ENCODE results near the gene GRPEL2. TPM values are rescaled to one million over a fixed set of nuclear protein-coding genes. Genes with fewer than 3 reads are reported as not detected.

The GRPEL2 gene
- total RNA-seq, 1 experiment from 2014 or later = 36.8 TPM

DNA sequence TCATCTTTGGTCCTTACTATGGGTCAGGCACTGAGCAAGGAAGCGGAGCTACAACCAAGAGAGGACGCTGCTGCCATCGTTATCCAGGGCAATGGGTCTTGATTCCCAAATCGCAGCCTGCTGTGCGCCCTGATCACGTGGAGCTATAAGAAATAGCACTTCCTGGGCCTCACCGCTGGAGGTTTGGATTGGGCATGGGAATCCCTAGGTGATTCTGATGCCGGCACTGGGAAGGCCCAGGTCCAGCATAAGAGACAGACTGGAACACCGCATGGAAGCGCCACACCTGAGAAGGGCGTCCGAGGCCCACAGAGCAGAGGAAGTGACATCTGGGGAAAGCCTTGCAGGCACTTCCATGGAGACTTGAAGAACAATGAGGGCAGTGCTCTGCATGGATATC lies 30.8 kb downstream of the GRPEL2 start:
- Histone ChIP-seq H3K4me3 (ENCODE audit: low read depth, low read length) (no peak overlapping the region), H3K27me3 (replicated peaks; ENCODE audit: control insufficient read depth, insufficient read depth, low read length) (no peaks in the 10 kb centered on the region), H3K9me3 (no peaks in the 10 kb centered on the region), H3K36me3 (ENCODE audit: control insufficient read depth, insufficient read depth, low read length) (no peaks in the 10 kb centered on the region), H3K4me1 (0 out of 2 replicates have a peak, but pooled peaks cover 6% of the 10 kb centered on the region)
- no peaks in the 10 kb centered on the region for H3K27me3 Mint-ChIP-seq (ENCODE audit: insufficient read depth, unreplicated experiment)
- no peaks in the 10 kb centered on the region for H3K9me3 Mint-ChIP-seq (ENCODE audit: unreplicated experiment)
- H3K4me3 Mint-ChIP-seq (ENCODE audit: unreplicated experiment) = no peak overlapping the region
- no peak overlapping the region for H3K27ac Mint-ChIP-seq (ENCODE audit: unreplicated experiment)
- intact Hi-C loops (cut with micrococcal nuclease; ENCODE audit: unreplicated experiment) = no loop called here
- CTCF ChIA-PET = interaction anchor here (1.7 kb wide), 1 partner anchor 8 kb away, joined by 7 read pairs; no protein-coding TSS in a partner anchor
- TF ChIP-seq, protein P1, sequence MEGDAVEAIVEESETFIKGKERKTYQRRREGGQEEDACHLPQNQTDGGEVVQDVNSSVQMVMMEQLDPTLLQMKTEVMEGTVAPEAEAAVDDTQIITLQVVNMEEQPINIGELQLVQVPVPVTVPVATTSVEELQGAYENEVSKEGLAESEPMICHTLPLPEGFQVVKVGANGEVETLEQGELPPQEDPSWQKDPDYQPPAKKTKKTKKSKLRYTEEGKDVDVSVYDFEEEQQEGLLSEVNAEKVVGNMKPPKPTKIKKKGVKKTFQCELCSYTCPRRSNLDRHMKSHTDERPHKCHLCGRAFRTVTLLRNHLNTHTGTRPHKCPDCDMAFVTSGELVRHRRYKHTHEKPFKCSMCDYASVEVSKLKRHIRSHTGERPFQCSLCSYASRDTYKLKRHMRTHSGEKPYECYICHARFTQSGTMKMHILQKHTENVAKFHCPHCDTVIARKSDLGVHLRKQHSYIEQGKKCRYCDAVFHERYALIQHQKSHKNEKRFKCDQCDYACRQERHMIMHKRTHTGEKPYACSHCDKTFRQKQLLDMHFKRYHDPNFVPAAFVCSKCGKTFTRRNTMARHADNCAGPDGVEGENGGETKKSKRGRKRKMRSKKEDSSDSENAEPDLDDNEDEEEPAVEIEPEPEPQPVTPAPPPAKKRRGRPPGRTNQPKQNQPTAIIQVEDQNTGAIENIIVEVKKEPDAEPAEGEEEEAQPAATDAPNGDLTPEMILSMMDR (IDR thresholded peaks at IDR 0.05; ENCODE audit: insufficient read depth in 1 of 2, low read depth in 1 of 2, low read length in 1 of 2, severe bottlenecking in 1 of 2, unreplicated experiment in 1 of 2) = no peak
- H3K36me3 Mint-ChIP-seq (ENCODE audit: insufficient read depth, unreplicated experiment) = no peaks in the 10 kb centered on the region
- POLR2A ChIA-PET = no interaction called here
- no peaks in the 10 kb centered on the region for H3K4me1 Mint-ChIP-seq (ENCODE audit: low read depth, unreplicated experiment)
- BruUV-seq (replicated peaks) = no TSS peak
- DNase-seq = no peak

DNA sequence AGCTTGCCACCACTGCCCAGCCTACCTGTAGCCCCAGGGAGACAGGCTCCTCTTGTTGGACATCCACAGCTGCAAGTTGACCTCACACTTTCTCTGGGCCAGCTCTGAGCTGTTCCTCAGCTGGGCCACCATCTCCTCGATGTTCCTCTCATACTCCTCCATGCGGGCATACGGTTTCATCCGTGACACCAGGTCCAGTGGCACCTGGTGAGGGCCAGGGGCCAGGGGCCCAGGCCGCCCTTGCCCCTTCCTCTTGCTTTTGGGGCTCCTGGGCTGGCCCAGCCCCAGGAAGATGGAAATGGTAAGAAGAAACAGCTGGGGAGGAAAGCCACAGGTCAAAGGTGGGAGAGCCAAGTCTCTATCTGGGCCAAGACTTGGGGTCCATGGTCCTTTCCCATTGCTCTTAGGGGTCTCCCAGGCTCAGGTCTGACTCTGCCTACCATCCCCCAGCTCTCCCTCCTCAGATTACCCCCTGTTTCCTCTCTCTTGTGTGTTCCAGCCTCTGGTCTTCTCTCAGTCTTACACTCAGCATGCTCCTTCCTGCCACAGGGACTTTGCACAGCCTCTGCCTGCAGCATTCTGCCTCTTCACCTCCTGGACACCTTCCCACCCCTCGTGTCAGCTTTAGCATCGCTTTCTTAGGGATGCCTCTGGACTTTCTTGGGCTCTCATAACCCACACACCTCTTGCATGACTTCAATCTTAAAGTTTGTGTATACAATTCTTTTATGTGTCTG lies 31.6 kb downstream of the GRPEL2 start:
- Histone ChIP-seq H3K9me3 (no peaks in the 10 kb centered on the region), H3K36me3 (ENCODE audit: control insufficient read depth, insufficient read depth, low read length) (no peaks in the 10 kb centered on the region), H3K4me1 (0 out of 2 replicates have a peak, but pooled peaks cover 6% of the 10 kb centered on the region), H3K4me3 (ENCODE audit: low read depth, low read length) (no peak overlapping the region), H3K27me3 (replicated peaks; ENCODE audit: control insufficient read depth, insufficient read depth, low read length) (no peaks in the 10 kb centered on the region)
- Mint-ChIP-seq H3K4me1 (ENCODE audit: low read depth, unreplicated experiment) (peaks cover 8% of the 10 kb centered on the region), H3K9me3 (ENCODE audit: unreplicated experiment) (no peaks in the 10 kb centered on the region), H3K27ac (ENCODE audit: unreplicated experiment) (no peak overlapping the region), H3K27me3 (ENCODE audit: insufficient read depth, unreplicated experiment) (no peaks in the 10 kb centered on the region), H3K36me3 (ENCODE audit: insufficient read depth, unreplicated experiment) (no peaks in the 10 kb centered on the region), H3K4me3 (ENCODE audit: unreplicated experiment) (no peak overlapping the region)
- ChIA-PET CTCF (interaction anchor here (1.7 kb wide), 1 partner anchor 9 kb away, joined by 7 read pairs; no protein-coding TSS in a partner anchor), POLR2A (no interaction called here)
- no TSS peak for BruUV-seq (replicated peaks)
- DNase-seq = no peak
- TF ChIP-seq, protein P1 (IDR thresholded peaks at IDR 0.05; ENCODE audit: insufficient read depth in 1 of 2, low read depth in 1 of 2, low read length in 1 of 2, severe bottlenecking in 1 of 2, unreplicated experiment in 1 of 2) = no peak
- intact Hi-C loops (cut with micrococcal nuclease; ENCODE audit: unreplicated experiment) = no loop called here

DNA sequence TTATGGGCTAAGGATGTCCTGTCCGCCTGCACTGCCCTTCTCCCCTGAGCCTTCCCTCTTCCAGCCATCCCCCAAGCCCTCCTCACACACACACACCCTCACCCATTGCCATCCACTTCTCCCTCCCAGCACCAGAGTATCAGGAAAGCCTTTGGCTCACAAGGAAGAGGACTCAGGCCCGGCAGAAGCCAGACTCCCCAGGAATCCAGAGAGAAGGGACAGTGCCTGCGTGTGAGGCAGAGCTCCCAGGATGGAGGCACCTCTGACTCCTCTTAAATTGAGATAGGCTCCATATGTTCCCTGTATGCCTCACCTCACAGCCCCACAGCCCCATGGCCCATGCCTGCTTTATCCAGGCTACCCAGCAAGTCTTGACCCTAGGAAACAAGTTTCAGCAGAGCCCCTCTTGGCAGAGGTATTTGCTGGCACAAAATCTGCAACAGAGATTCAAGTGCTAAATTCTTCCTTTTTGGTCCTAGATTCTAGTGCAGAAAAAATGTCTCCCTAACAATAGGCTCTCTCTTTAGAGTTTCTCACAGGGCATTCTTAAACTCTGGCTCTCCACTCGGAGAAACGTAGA lies 33.0 kb downstream of the GRPEL2 start:
- peaks cover 11% of the 10 kb centered on the region for H3K4me1 Mint-ChIP-seq (ENCODE audit: low read depth, unreplicated experiment)
- ChIA-PET POLR2A (no interaction called here), CTCF (no interaction called here)
- Histone ChIP-seq H3K9me3 (no peaks in the 10 kb centered on the region), H3K36me3 (ENCODE audit: control insufficient read depth, insufficient read depth, low read length) (no peaks in the 10 kb centered on the region), H3K4me3 (ENCODE audit: low read depth, low read length) (no peak overlapping the region), H3K27me3 (replicated peaks; ENCODE audit: control insufficient read depth, insufficient read depth, low read length) (no peaks in the 10 kb centered on the region), H3K4me1 (0 out of 2 replicates have a peak, but pooled peaks cover 6% of the 10 kb centered on the region)
- TF ChIP-seq, protein P1 (IDR thresholded peaks at IDR 0.05; ENCODE audit: insufficient read depth in 1 of 2, low read depth in 1 of 2, low read length in 1 of 2, severe bottlenecking in 1 of 2, unreplicated experiment in 1 of 2) = no peak
- DNase-seq = no peak
- H3K4me3 Mint-ChIP-seq (ENCODE audit: unreplicated experiment) = no peak overlapping the region
- no peaks in the 10 kb centered on the region for H3K36me3 Mint-ChIP-seq (ENCODE audit: insufficient read depth, unreplicated experiment)
- no peaks in the 10 kb centered on the region for H3K9me3 Mint-ChIP-seq (ENCODE audit: unreplicated experiment)
- H3K27me3 Mint-ChIP-seq (ENCODE audit: insufficient read depth, unreplicated experiment) = no peaks in the 10 kb centered on the region
- intact Hi-C loops (cut with micrococcal nuclease; ENCODE audit: unreplicated experiment) = no loop called here
- H3K27ac Mint-ChIP-seq (ENCODE audit: unreplicated experiment) = no peak overlapping the region
- no TSS peak for BruUV-seq (replicated peaks)

All from Caco-2 (cell line).